Measurements from ENCODE around the gene MCC.

DNA sequence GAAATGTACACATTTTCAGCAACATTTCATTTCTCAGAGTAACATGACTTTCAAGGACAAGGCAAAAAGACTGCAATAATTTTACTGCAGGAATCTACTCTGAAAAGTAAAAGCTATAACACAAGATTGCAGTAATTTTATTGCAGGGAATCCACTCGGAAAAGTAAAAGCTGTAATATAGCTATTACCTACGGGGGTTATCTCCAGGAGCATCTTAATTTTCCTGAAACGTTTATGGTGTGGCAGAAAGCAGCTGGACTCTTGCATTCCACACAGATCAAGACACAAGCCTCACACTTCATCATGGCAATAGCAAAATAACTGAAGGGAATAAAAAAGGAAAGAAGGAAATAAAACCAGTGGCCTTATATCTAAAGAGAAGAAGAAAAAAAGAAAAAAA is 224.7 kb downstream of the MCC start:
- no peak for TF ChIP-seq POLR2AphosphoS5 (IDR thresholded peaks at IDR 0.05; ENCODE audit: low read depth, low read length)
- TF ChIP-seq TAF1 (IDR thresholded peaks at IDR 0.05; ENCODE audit: borderline replicate concordance, insufficient read depth, low read length): no peak
- no peak for TF ChIP-seq SIN3A (IDR thresholded peaks at IDR 0.05; ENCODE audit: borderline replicate concordance, insufficient read depth, low read length)
- TF ChIP-seq, protein P1, sequence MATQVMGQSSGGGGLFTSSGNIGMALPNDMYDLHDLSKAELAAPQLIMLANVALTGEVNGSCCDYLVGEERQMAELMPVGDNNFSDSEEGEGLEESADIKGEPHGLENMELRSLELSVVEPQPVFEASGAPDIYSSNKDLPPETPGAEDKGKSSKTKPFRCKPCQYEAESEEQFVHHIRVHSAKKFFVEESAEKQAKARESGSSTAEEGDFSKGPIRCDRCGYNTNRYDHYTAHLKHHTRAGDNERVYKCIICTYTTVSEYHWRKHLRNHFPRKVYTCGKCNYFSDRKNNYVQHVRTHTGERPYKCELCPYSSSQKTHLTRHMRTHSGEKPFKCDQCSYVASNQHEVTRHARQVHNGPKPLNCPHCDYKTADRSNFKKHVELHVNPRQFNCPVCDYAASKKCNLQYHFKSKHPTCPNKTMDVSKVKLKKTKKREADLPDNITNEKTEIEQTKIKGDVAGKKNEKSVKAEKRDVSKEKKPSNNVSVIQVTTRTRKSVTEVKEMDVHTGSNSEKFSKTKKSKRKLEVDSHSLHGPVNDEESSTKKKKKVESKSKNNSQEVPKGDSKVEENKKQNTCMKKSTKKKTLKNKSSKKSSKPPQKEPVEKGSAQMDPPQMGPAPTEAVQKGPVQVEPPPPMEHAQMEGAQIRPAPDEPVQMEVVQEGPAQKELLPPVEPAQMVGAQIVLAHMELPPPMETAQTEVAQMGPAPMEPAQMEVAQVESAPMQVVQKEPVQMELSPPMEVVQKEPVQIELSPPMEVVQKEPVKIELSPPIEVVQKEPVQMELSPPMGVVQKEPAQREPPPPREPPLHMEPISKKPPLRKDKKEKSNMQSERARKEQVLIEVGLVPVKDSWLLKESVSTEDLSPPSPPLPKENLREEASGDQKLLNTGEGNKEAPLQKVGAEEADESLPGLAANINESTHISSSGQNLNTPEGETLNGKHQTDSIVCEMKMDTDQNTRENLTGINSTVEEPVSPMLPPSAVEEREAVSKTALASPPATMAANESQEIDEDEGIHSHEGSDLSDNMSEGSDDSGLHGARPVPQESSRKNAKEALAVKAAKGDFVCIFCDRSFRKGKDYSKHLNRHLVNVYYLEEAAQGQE (IDR thresholded peaks at IDR 0.05; ENCODE audit: insufficient read depth in 1 of 2, low read depth in 2 of 2, low read length in 2 of 2): no peak
